Fibroblast of the conjunctiva (primary cell): ENCODE measurements around the gene DLEC1.

Experiments used
- DNase-seq: peaks from one replicate; pipeline ENCODE4 v3.0.0-alpha.2; 2010; ENCODE audit warnings: low read depth

The DLEC1 gene

DNA sequence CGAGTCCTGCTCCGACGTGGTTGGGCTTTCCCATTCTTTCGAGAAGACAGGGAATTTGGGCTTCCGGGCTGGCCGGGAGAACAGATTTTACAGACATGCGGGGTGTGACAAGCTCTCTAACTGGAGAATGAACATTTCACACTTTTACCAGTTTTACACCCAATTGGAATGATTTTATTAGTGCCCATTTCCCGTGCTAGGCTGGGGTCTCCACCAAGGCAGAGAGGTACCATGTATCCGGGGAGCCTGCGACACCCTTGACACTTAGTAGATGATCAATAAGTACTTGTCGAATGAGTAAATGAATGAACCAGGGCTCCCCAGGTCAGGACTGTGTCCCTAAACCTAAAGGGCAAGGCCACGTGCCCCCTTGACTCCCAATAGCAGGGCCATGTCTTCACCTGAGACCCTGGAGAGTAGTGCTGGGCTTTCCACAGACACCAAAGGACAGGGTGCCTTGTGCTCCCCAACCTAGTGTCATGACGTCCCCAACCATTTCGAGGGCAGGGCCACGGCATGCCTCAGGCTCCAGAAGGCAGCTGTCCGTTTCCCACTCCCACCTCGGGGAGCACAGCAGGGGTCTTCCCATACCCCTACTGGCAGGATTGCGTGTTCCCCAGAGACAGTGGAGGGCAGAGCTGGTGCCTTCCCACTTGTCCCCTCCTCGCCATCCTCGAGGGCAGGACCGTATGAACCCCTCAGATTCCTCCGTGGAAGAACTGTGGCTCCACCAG, 98.8 kb downstream of the DLEC1 start:
- DNase-seq: no peak

GRCh38 chr3:38138349-38139190, 99.6 kb downstream of the DLEC1 start, which contains the start of gene MYD88:
Gene MYD88, plus strand, starts transcription at chr3:38138661. Its CDS starts 40 bp downstream, at chr3:38138701.
- peak; percentile 27 for DNase-seq

DNA sequence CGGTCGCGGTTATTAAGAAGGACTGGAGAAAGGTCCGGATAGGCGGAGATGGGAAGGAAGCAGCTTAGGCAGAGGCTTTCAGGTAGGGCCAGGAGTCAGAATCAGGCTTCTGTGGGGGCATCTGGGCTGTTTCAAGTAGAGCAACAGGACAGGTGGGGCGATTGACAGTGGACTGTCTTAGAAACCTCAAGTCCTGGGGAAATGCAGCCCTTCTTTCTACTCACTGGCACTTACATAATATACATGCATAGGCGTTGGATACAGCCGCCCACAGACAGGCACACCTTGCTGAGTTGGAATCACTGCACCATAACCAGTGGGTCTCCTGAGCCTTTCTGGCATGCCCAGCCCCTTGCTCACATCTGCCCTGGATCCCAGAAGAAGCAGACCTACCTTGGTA, 100.2 kb downstream of the DLEC1 start:
- no peak for DNase-seq

DNA sequence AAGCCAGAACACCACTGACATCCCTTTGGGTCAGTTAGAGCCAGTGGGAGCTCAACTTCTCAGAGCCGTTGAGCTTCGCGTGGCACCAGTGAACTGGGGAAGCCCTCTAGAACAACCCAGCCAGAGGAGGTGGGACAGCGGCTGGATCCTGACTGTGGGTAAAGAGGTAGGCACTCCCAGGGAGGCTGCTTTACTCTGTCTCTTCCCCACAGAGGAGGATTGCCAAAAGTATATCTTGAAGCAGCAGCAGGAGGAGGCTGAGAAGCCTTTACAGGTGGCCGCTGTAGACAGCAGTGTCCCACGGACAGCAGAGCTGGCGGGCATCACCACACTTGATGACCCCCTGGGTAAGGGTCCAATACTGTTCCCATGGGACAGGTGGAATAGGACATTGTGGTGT, 100.6 kb downstream of the DLEC1 start:
- DNase-seq: no peak

GRCh38 chr3:38140326-38141172, 101.5 kb downstream of the DLEC1 start:
- no peak for DNase-seq

- no peak for DNase-seq
Observed at GRCh38 chr3:38141173-38141951, 102.4 kb downstream of the DLEC1 start.

DNA sequence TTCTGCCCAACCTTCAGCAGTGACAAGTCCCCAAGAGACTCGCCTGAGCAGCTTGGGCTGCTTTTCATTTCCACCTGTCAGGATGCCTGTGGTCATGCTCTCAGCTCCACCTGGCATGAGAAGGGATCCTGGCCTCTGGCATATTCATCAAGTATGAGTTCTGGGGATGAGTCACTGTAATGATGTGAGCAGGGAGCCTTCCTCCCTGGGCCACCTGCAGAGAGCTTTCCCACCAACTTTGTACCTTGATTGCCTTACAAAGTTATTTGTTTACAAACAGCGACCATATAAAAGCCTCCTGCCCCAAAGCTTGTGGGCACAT, 102.9 kb downstream of the DLEC1 start:
- no peak for DNase-seq

DNA sequence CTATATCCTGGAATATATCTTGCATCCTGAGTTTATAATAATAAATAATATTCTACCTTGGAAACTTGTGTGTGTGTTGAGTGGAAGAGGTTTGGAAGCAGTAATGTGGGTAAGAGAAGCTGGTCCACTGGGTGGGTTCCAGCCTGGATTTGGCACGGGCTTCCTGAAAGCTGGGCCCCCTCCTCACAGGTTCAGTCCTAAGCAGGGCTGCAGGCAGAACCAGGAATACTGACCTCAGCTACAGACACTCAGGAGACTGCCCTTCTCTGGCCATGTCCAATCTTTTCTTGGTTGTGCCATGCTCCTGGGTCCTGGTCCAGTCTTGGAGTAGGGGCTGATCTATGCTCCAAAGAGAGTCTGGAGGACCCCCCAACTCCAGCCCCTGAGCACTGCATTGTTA, 104.0 kb downstream of the DLEC1 start:
- DNase-seq: no peak

- DNase-seq: no peak
Observed at GRCh38 chr3:38143511-38143910, 104.5 kb downstream of the DLEC1 start.

GRCh38 chr3:38146504-38146903, 107.5 kb downstream of the DLEC1 start:
- no peak for DNase-seq

DNA sequence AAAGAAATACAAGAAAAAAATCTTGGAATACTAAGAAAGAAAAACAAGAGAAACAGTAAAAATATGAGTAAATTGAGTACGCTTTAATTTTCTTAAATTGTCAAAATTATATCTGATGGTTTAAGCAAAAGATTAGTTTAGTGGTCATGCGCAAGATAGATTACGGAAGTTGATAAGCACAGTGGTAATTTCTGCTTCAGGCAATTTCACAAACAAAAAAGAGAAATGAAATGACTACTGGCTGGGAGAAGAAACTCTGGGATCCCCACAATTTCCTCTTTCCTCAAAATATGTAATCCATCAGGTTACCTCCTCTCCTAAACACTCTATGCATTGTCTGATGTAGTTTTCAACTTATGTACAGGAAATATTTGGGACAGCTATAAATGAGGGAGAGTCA, 108.4 kb downstream of the DLEC1 start:
- no peak for DNase-seq

DNA sequence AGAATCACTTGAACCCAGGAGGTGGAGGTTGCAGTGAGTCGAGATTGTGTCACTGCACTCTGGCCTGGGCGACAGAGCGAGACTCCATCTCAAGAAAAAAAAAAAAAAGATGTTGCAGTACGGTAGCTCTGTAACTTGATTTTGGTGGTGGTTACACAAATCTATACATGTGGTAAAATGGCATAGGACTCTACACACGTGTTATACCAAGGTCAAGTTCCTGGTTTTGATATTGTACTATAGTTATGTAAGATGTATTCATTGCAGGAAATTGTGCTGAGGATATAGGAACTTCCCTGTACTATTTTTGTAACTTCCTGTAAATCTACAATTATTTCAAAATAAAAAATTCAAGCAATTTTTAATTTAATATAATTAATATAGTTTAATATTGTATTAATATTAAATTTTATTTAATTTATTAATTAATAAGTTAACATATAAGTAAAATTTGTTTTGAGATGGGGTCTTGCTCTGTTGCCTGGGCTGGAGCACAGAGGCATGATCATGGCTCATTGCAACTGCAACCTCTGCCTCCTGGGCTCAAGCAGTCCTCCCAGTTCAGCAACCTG, 109.4 kb downstream of the DLEC1 start:
- DNase-seq: no peak

DNA sequence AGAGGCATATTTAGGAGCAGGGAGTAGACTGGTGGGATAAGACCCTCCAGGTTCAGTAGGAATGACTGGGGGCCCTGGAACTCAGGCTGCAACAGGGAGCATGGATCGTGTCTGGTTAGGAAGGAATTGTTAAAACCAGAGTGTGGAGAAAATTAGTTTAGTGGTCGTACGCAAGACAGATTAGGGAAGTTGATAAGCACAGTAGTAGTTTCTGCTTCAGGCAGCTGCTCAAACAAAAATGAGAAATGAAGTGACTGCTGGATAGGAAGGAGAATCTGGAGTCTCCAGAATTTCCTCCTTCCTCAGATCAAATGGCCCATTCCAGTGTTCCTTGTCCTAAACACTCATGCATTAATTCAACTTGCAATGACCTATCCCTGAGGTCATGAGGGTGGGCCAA, 110.7 kb downstream of the DLEC1 start:
- no peak for DNase-seq

GRCh38 chr3:38150780-38151528, 111.9 kb downstream of the DLEC1 start:
- DNase-seq: no peak

DNA sequence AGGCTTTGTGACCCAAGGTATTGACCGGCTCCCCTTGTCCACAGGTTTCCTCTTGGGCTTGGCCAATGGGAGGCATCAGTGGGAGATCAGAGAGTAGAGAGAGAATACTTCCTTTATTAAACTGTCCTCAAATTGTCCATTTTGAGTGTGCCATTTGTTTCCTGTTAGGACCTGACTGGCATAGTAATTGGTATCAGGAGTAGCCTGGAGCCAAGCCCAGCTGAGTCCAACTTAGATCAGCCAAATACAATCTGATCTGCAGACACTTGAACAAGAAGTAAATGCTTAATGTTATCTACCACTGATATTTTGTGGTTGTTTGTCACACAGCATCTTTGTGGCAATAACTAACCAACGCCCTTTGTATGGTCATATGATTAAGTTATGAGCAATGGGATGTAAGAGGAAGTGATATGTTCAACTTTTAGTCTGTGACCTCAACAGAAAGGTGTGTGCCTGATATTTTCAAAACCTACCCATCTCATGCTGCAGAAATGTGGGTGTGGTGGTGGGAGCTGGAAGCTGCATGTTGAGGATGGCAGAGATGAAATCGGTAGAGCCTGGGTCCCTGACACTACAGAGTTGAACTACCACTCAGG, 112.8 kb downstream of the DLEC1 start:
- no peak for DNase-seq

- DNase-seq: no peak
Observed at GRCh38 chr3:38152609-38153008, 113.6 kb downstream of the DLEC1 start.

GRCh38 chr3:38153221-38153620, 114.2 kb downstream of the DLEC1 start:
- no peak for DNase-seq

DNA sequence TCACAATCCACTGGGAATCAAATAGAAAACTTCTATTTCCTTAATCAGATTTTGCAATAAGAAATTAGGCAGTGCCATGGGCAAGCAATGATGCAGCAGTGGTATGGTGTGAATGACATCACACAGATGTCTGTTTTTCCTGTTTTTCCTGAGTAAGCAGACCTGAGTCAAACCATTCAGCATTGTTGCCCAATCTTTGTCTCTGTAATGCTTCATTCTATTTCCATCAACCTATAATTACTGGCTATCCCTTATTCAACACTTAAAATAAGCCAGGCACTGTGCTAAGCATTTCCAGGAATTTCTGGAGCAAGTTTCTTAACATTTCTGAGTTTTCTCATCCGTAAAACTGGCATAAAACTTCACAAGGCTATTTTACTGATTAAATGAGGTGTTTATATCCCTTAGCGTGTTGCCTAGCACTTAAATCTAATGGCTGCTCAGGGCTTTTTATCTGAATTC, 115.1 kb downstream of the DLEC1 start:
- no peak for DNase-seq

GRCh38 chr3:38154625-38155255, 115.7 kb downstream of the DLEC1 start:
- DNase-seq: no peak

DNA sequence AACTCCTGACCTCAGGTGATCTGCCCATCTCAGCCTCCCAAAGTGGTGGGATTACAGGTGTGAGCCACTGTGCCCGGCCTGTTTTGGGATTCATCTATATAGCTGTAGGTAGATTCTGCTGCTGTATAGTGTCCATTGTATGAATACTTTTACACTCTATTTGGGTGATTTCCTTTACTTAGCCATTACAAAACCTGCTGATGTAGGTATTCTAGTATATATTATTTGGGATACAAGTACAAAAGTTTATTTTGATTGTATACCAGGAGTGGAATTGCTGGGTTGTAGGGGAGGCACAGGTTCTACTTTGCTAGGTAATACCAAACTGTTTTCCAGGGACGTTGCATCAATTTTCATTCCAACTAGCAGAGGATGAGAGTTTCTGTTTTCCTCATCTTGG, 116.8 kb downstream of the DLEC1 start:
- DNase-seq: no peak
